Neural crest cell (in vitro differentiated cells): ENCODE results near the gene BTBD9. TPM values are rescaled to one million over a fixed set of nuclear protein-coding genes. Genes with fewer than 3 reads are reported as not detected.

Experiments used
- DNase-seq: peaks from one replicate; pipeline ENCODE4 v3.0.0; 2021; ENCODE audit warnings: low read depth, mixed read lengths, low spot score
- H3K27ac Mint-ChIP-seq: one replicate; pipeline ENCODE4 v1.8.0; 2021; ENCODE audit warnings: mild to moderate bottlenecking, mixed read lengths; ENCODE audit not compliant: unreplicated experiment
- H3K27me3 Mint-ChIP-seq: 2 replicates; pipeline ENCODE4 v1.8.0; 2021; ENCODE audit warnings: low read depth, mild to moderate bottlenecking, mixed read lengths
- H3K36me3 Mint-ChIP-seq: 2 replicates; pipeline ENCODE4 v1.8.0; 2021; ENCODE audit warnings: low read depth, mild to moderate bottlenecking, mixed read lengths
- H3K4me1 Mint-ChIP-seq: 2 replicates; pipeline ENCODE4 v1.8.0; 2021; ENCODE audit warnings: mixed read lengths
- H3K4me3 Mint-ChIP-seq: one replicate; pipeline ENCODE4 v1.8.0; 2021; ENCODE audit warnings: mild to moderate bottlenecking, mixed read lengths
- H3K9me3 Mint-ChIP-seq: 2 replicates; pipeline ENCODE4 v1.8.0; 2021; ENCODE audit warnings: mixed read lengths
- CTCF ChIP-seq: fragments of 200-600 bp; sonication (generic); conservative IDR thresholded peaks from 2 replicates; pipeline ENCODE4 v1.5.0; 2021; ENCODE audit warnings: antibody characterized with exemption, mild to moderate bottlenecking
- total RNA-seq: library from RNA; stranded (reverse); gene quantifications from 2 replicates; pipeline ENCODE4 v1.2.1, GENCODE V29; 2021

BTBD9 gene
- total RNA-seq, 1 donor from 2014 or later, result 18.0 TPM

GRCh38 chr6:38184585-38185080, 455.1 kb downstream of the BTBD9 start:
- peaks cover 38% of the 10 kb centered on the region for H3K4me1 Mint-ChIP-seq
- H3K27me3 Mint-ChIP-seq, result no peaks in the 10 kb centered on the region
- no peaks in the 10 kb centered on the region for H3K9me3 Mint-ChIP-seq
- no peak for TF ChIP-seq CTCF
- no peaks in the 10 kb centered on the region for H3K36me3 Mint-ChIP-seq
- no peak overlapping the region for H3K4me3 Mint-ChIP-seq
- H3K27ac Mint-ChIP-seq, result peak overlapping the region; percentile 59
- no peak for DNase-seq

- Mint-ChIP-seq H3K36me3 (no peaks in the 10 kb centered on the region), H3K4me3 (no peak overlapping the region), H3K4me1 (peaks cover 38% of the 10 kb centered on the region), H3K27ac (peak overlapping the region; percentile 93), H3K9me3 (no peaks in the 10 kb centered on the region), H3K27me3 (no peaks in the 10 kb centered on the region)
- DNase-seq, result no peak
- no peak for TF ChIP-seq CTCF
Measured at GRCh38 chr6:38183856-38184584, 455.7 kb downstream of the BTBD9 start.

DNA sequence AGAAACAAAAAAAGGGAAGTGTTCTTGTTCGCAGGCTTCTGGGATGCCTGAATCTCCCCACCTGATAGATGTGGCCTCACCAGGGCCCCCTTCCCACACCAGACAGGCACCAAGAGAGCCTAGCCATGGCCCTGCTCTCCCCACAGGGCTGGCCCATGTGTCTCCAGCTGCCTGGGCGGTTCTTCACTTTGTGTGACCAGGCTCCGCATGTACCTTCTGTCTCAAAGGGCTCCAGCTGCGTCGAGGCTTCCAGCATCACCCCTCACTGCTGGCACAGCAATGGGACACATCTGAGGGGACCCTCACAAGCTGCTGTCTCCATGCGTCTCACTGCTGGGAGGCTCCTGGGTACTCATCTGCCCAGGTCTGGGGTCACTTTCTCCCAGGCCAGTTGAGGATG, 457.3 kb downstream of the BTBD9 start:
- DNase-seq, result no peak
- Mint-ChIP-seq H3K27ac (no peak overlapping the region), H3K4me3 (no peak overlapping the region), H3K36me3 (no peaks in the 10 kb centered on the region), H3K4me1 (peaks cover 40% of the 10 kb centered on the region), H3K27me3 (no peaks in the 10 kb centered on the region), H3K9me3 (no peaks in the 10 kb centered on the region)
- TF ChIP-seq CTCF, result no peak

- Mint-ChIP-seq H3K27me3 (no peaks in the 10 kb centered on the region), H3K4me1 (peaks cover 42% of the 10 kb centered on the region), H3K9me3 (no peaks in the 10 kb centered on the region), H3K4me3 (no peak overlapping the region), H3K27ac (peak overlapping the region; percentile 39), H3K36me3 (no peaks in the 10 kb centered on the region)
- DNase-seq, result no peak
- no peak for TF ChIP-seq CTCF
Measured at GRCh38 chr6:38180586-38180985, 459.1 kb downstream of the BTBD9 start.

DNA sequence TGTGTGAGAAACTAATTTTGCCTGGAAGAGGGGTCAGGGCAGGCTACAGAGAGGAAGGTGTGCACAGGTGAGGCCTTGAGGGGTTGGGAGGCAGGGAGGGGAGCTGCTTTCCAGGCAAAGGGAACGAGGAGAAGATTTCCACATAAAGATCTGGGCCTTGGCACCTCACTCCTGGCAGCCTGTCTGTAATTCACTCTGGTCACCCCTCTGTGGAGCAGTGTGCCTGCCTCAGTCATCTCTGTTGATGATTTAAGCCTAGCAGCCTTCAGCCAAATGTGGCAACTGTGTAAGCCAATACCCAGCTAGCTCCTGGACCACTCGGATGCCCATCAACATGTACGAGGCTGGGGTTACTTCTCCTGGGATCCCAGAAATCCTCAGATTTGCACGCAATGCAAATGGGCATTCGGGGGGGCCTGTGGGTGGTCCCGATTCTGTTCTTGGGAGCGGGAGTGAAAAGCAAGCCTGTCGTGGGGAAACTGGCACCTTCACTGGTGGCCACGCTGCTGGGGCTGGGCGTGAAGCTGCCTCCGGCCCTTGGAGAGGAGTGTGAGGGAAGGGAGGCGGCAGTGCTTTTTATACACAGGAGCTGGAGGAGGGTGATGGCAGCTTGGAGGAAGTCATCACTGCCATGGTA, 459.8 kb downstream of the BTBD9 start:
- TF ChIP-seq CTCF, result no peak
- no peak for DNase-seq
- H3K36me3 Mint-ChIP-seq, result no peaks in the 10 kb centered on the region
- H3K27me3 Mint-ChIP-seq, result no peaks in the 10 kb centered on the region
- no peak overlapping the region for H3K4me3 Mint-ChIP-seq
- no peaks in the 10 kb centered on the region for H3K9me3 Mint-ChIP-seq
- H3K27ac Mint-ChIP-seq, result no peak overlapping the region
- peaks cover 36% of the 10 kb centered on the region for H3K4me1 Mint-ChIP-seq
